Activated T-helper 9 cell treated with anti-CD3 and anti-CD28 coated beads, Interleukin-2, amount 50 U/mL, for 16 hours (primary cell): Measurements from ENCODE around the gene S100A7.
"Not testable (repeated sequence)": the region's sequence is repeated elsewhere in the genome, so short reads cannot be mapped to it uniquely, and the experiment has no call there.

Experiments used
- DNase-seq: peaks from one replicate; pipeline ENCODE4 v3.0.0-alpha.2; 2020; ENCODE audit warnings: low read depth

Gene S100A7

GRCh38 chr1:153476491-153477093 is 16.1 kb upstream of the S100A7 start:
- DNase-seq = no peak

DNA sequence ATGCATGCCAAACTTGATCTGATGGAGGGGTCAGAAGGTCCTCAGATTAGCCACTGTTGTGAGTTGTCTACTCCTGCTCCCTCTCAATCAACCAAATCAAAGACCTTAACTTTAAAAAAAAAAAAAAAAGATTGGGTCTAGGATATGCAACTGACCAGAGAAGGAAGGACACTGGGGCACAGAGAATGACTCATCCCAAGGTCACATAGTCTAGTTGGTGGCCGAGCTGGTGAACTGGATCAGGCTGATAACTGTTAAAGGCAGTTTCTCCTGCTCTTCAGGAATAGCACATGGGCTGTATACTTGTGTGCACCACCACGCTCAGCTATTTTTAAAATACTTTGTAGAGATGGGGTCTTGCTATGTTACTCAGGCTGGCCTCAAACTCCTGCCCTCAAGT is 14.8 kb upstream of the S100A7 start:
- no peak for DNase-seq

- no peak for DNase-seq
Measured at GRCh38 chr1:153474347-153474746, 13.9 kb upstream of the S100A7 start.

GRCh38 chr1:153470707-153471106 is 10.3 kb upstream of the S100A7 start:
- no peak for DNase-seq

- no peak for DNase-seq
Measured at GRCh38 chr1:153466908-153467307, 6.5 kb upstream of the S100A7 start.

GRCh38 chr1:153465811-153466636 is 5.6 kb upstream of the S100A7 start:
- peak; percentile 43 for DNase-seq

DNA sequence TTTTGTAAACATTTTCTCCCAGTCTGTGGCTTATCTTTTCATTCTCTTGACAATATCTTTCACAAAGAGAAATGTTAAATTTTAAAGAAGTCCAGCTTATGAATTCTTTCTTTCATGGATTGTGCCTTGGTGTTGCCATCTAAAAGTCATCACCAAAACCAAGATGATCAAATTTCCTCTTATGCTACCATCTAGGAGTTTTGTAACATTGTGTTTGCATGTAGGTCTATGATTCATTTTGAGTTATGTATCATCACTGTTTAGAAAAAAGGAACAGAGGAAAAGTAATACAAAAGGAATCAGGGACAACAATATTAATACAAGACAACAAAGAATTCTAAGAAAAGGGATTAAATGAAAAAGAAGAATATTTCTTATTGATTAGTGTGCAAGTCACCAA is 2.3 kb upstream of the S100A7 start:
- not testable (repeated sequence) for DNase-seq

DNA sequence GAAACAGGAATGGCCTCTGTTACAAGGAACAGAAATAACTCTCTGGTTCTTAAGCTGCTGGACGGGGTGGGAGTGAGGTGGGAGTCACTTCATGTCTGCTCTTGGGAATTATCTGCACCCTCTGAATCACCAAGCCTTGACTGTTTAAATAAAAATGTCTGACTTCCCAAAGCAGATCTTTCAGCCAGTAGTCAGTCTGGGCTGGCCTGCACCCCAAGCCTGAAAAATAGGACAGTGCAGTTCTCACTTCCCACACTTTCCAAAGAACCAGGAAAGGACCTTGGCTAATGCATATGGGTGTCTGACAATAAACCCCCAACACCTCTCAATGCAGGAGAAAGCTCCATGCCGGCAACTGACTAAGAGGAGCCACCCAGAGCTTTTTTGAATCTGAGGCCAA is 796 bp downstream of the S100A7 start:
- no peak for DNase-seq

GRCh38 chr1:153456396-153456795 is 4.1 kb downstream of the S100A7 start:
- DNase-seq = no peak

GRCh38 chr1:153448851-153449250 is 11.6 kb downstream of the S100A7 start:
- not testable (repeated sequence) for DNase-seq

GRCh38 chr1:153447498-153448170 is 12.8 kb downstream of the S100A7 start:
- DNase-seq = no peak

GRCh38 chr1:153444078-153444477 is 16.4 kb downstream of the S100A7 start:
- no peak for DNase-seq

DNA sequence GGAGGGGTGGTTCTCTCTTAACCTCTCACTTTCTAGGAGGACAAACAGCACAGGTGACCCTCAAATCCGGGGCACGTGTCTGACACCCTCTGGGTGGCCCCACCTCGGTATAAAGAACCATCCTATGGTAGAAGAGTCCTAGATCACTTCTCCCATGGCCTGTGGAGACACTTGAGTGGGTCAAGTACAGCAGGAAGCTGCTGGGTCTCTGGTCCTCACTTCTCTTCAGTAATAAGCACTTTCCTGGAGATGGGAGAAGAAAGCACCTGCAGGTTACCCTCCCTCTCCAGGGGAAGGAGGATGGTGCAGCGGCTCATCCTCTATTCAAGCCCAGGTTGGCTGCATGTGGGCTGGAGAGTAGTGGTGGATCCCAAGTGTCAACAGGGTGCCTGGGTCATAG is 17.0 kb downstream of the S100A7 start:
- DNase-seq = no peak

DNA sequence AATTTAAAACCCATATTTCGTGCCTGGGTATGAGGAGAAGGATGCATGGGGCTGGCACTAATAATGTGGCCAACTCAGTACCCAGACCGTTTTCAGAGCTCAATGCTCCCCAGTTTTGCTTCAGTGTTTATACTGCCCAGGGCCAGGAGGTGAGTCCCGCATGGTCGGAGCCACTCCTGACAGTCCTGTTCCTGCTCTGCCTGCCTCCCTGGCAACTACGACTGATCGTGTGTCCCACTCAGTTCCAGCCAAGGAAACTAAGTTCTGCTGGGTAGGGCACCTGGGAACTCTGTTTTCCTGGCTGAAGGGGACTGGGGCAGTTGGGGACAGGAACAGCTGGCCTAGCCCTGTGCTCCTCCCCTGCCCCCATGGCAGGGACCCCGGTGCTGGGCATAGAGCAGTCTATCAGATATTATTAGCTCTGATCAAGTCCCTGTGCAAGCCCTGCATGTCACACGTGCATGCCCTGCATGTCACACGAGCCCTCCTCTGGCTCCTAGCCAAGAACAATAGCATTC is 19.2 kb downstream of the S100A7 start:
- no peak for DNase-seq

GRCh38 chr1:153439273-153439672 is 21.2 kb downstream of the S100A7 start:
- DNase-seq = no peak

GRCh38 chr1:153438599-153438998 is 21.9 kb downstream of the S100A7 start:
- no peak for DNase-seq

- no peak for DNase-seq
Measured at GRCh38 chr1:153437236-153437635, 23.2 kb downstream of the S100A7 start.

- no peak for DNase-seq
Measured at GRCh38 chr1:153434746-153435455, 25.6 kb downstream of the S100A7 start.

- DNase-seq = no peak
Measured at GRCh38 chr1:153432874-153433681, 27.4 kb downstream of the S100A7 start.

DNA sequence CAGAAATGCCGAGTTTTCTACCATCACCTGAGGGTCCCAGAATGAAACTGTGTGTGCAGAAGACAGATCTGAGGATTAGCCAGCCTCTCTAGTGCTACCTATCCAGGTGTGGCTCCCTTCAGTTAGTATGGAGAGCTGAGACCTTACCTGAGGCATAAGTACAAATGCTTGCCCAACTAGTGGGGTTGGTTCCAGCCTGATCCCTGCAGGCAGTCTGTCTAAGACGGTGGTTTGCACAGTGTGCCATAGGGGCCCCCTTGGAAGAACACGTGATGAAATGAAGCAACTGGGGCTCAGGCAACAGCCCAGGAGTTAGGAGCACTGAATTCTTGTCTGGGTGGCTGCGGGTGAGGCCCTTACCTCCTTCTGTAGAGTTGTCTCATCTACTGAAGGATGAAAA is 28.5 kb downstream of the S100A7 start:
- DNase-seq = no peak

GRCh38 chr1:153431427-153431826 is 29.0 kb downstream of the S100A7 start:
- no peak for DNase-seq
